H9 (cell line): ENCODE data around the gene SUPT20HL1. TPM values are rescaled to one million over a fixed set of nuclear protein-coding genes. Genes with fewer than 3 reads are reported as not detected.
A peak's percentile ranks its signal among the peaks of the same experiment; 100 is the strongest.

Experiments
- DNase-seq: peaks from one replicate; pipeline ENCODE4 v3.0.0-alpha.2; 2017
- H2AFZ ChIP-seq: one replicate; pipeline ENCODE4 v1.6.1; 2013; ENCODE audit warnings: mild to moderate bottlenecking, low read length, control low read depth, moderate library complexity
- H2AK5ac ChIP-seq: 2 replicates; pipeline ENCODE4 v1.6.1; 2013; ENCODE audit warnings: low read length, control low read depth, mixed read lengths; ENCODE audit not compliant: insufficient read length
- H2BK120ac ChIP-seq: one replicate; pipeline ENCODE4 v1.6.1; 2013; ENCODE audit warnings: low read depth, mild to moderate bottlenecking, low read length, control low read depth, inconsistent platforms; ENCODE audit not compliant: poor library complexity, severe bottlenecking
- H2BK12ac ChIP-seq: 2 replicates; pipeline ENCODE4 v1.6.1; 2013; ENCODE audit warnings: low read length, control low read depth, mixed read lengths, low read depth; ENCODE audit not compliant: insufficient read length
- H2BK15ac ChIP-seq: 2 replicates; pipeline ENCODE4 v1.6.1; 2013; ENCODE audit warnings: low read depth, low read length, control low read depth
- H2BK20ac ChIP-seq: one replicate; pipeline ENCODE4 v1.6.1; 2013; ENCODE audit warnings: low read depth, mild to moderate bottlenecking, low read length, control low read depth, inconsistent platforms; ENCODE audit not compliant: poor library complexity, severe bottlenecking
- H2BK5ac ChIP-seq: 2 replicates; pipeline ENCODE4 v1.6.1; 2013; ENCODE audit warnings: low read length, control low read depth, mixed read lengths; ENCODE audit not compliant: insufficient read length
- H3K14ac ChIP-seq: 2 replicates; pipeline ENCODE4 v1.6.1; 2013; ENCODE audit warnings: low read length, control low read depth; ENCODE audit not compliant: insufficient read depth
- H3K18ac ChIP-seq: 2 replicates; pipeline ENCODE4 v1.6.1; 2013; ENCODE audit warnings: low read depth, mild to moderate bottlenecking, mixed read lengths, low read length, control low read depth; ENCODE audit not compliant: insufficient read length
- H3K23ac ChIP-seq: 2 replicates; pipeline ENCODE4 v1.6.1; 2013; ENCODE audit warnings: low read length, control low read depth, mixed read lengths, low read depth; ENCODE audit not compliant: insufficient read length
- H3K23me2 ChIP-seq: 2 replicates; pipeline ENCODE4 v1.6.1; 2013; ENCODE audit warnings: low read depth, mild to moderate bottlenecking, mixed read lengths, low read length, control low read depth; ENCODE audit not compliant: insufficient read length, poor library complexity, severe bottlenecking
- H3K27ac ChIP-seq: 2 replicates; pipeline ENCODE4 v1.5.1; 2013; ENCODE audit warnings: low read length, control low read depth, mixed read lengths, low read depth; ENCODE audit not compliant: insufficient read length
- H3K27me3 ChIP-seq: 2 replicates; pipeline ENCODE4 v1.6.1; 2013; ENCODE audit warnings: low read length, control low read depth, inconsistent platforms; ENCODE audit not compliant: insufficient read depth
- H3K4ac ChIP-seq: 2 replicates; pipeline ENCODE4 v1.6.1; 2013; ENCODE audit warnings: low read depth, mild to moderate bottlenecking, control low read depth, inconsistent platforms, low read length, moderate library complexity
- H3K4me1 ChIP-seq: 2 replicates; pipeline ENCODE4 v1.6.1; 2013; ENCODE audit warnings: low read length, control low read depth, inconsistent platforms; ENCODE audit not compliant: insufficient read depth
- H3K4me2 ChIP-seq: 2 replicates; pipeline ENCODE4 v1.6.1; 2013; ENCODE audit warnings: low read length, control low read depth, mixed read lengths; ENCODE audit not compliant: insufficient read length, insufficient read depth
- H3K56ac ChIP-seq: 2 replicates; pipeline ENCODE4 v1.6.1; 2013; ENCODE audit warnings: low read depth, mild to moderate bottlenecking, mixed read lengths, low read length, control low read depth; ENCODE audit not compliant: insufficient read length
- H3K79me1 ChIP-seq: 2 replicates; pipeline ENCODE4 v1.6.1; 2013; ENCODE audit warnings: low read depth, mild to moderate bottlenecking, moderate library complexity, low read length, control low read depth, inconsistent platforms; ENCODE audit not compliant: insufficient read depth, poor library complexity, severe bottlenecking
- H3K79me2 ChIP-seq: 2 replicates; pipeline ENCODE4 v1.6.1; 2013; ENCODE audit warnings: low read length, control low read depth, inconsistent platforms; ENCODE audit not compliant: insufficient read depth
- H3K9ac ChIP-seq: 2 replicates; pipeline ENCODE4 v1.6.1; 2013; ENCODE audit warnings: low read length, control low read depth, mixed read lengths; ENCODE audit not compliant: insufficient read length; ENCODE audit errors: extremely low read depth
- H3K9me3 ChIP-seq: one replicate; pipeline ENCODE4 v1.6.1; 2013; ENCODE audit warnings: low read depth, low read length, inconsistent platforms; ENCODE audit not compliant: control insufficient read depth
- H3T11ph ChIP-seq: one replicate; pipeline ENCODE4 v1.6.1; 2013; ENCODE audit warnings: mild to moderate bottlenecking, low read length, control low read depth, inconsistent platforms
- H4K20me1 ChIP-seq: one replicate; pipeline ENCODE4 v1.6.1; 2013; ENCODE audit not compliant: control insufficient read depth, insufficient read length, insufficient read depth
- H4K5ac ChIP-seq: 2 replicates; pipeline ENCODE4 v1.6.1; 2013; ENCODE audit warnings: low read depth, mild to moderate bottlenecking, mixed read lengths, low read length, control low read depth; ENCODE audit not compliant: insufficient read length
- H4K8ac ChIP-seq: replicated peaks from 2 replicates; pipeline ENCODE4 v1.6.1; 2013; ENCODE audit warnings: low read length, control low read depth, mixed read lengths, low read depth; ENCODE audit not compliant: insufficient read length
- H4K91ac ChIP-seq: 2 replicates; pipeline ENCODE4 v1.6.1; 2013; ENCODE audit warnings: low read depth, mild to moderate bottlenecking, moderate library complexity, mixed read lengths, low read length, control low read depth; ENCODE audit not compliant: insufficient read length
- H3K27ac Mint-ChIP-seq, 3 experiments: 2 replicates in 2 of 3; 3 replicates in 1 of 3; pipeline ENCODE4 v1.8.0; 2020 to 2021; ENCODE audit warnings: mixed read lengths in 3 of 3, mild to moderate bottlenecking in 1 of 3, moderate library complexity in 1 of 3
- H3K27me3 Mint-ChIP-seq: 2 replicates; pipeline ENCODE4 v1.8.0; 2021; ENCODE audit warnings: low read depth, mild to moderate bottlenecking, moderate library complexity, mixed read lengths
- H3K36me3 Mint-ChIP-seq, 3 experiments: 2 replicates in 2 of 3; 3 replicates in 1 of 3; pipeline ENCODE4 v1.8.0; 2020 to 2021; ENCODE audit warnings: low read depth in 3 of 3, mixed read lengths in 3 of 3; ENCODE audit not compliant: insufficient read depth in 1 of 3
- H3K4me1 Mint-ChIP-seq, 2 experiments: 2 replicates each; pipeline ENCODE4 v1.8.0; 2020; ENCODE audit warnings: mixed read lengths in 2 of 2
- H3K4me3 Mint-ChIP-seq, 2 experiments: 2 replicates in 1 of 2; 3 replicates in 1 of 2; pipeline ENCODE4 v1.8.0; 2020 to 2021; ENCODE audit warnings: mild to moderate bottlenecking in 2 of 2, mixed read lengths in 2 of 2, moderate library complexity in 1 of 2
- H3K9me3 Mint-ChIP-seq, 2 experiments: 2 replicates in 1 of 2; 3 replicates in 1 of 2; pipeline ENCODE4 v1.8.0; 2020; ENCODE audit warnings: mild to moderate bottlenecking in 2 of 2, mixed read lengths in 2 of 2, moderate library complexity in 1 of 2
- WGBS: extraction: QIAGEN DNeasy Blood & Tissue Kit; methylation state at CpG from one replicate; pipeline ENCODE4 v1.1.7; 2013; ENCODE audit warnings: missing lambda C conversion rate, low lambda C conversion rate, mixed read lengths; ENCODE audit not compliant: insufficient read length; ENCODE audit errors: extremely low coverage; 5-methylcytosine and 5-hydroxymethylcytosine counted together
- total RNA-seq: library from RNA; stranded (reverse); gene quantifications from 2 replicates; pipeline ENCODE4 v1.2.1, GENCODE V29; 2021
- TF ChIP-seq, protein P1 (sequence below): fragments of 200-600 bp; sonication (generic); conservative IDR thresholded peaks from 3 replicates; pipeline ENCODE4 v1.8.0; 2021; ENCODE audit warnings: antibody characterized with exemption, mild to moderate bottlenecking

Gene SUPT20HL1
- total RNA-seq, 1 experiment from 2014 or later, result not detected

DNA sequence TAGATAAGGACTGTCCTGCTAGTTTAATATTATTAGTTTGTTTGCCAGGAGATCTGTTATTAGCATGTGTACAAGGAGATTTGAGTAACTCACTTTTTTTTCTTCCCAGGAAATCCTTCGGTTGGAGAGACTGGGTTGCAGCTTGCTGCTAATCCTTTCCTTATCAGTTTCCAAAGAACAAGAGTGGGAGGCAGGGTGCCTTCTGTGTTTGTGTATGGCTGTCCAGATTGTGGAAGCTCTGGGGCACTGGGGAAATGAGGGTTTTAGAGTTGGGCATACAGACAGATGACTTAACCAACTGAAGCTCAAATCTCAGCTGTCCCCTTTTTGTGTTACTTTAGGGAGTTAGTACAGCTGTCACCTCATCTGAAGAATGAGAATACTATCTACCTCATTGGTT lies 12.6 kb upstream of the SUPT20HL1 start:
- Histone ChIP-seq H3K79me1 (no peaks in the 10 kb centered on the region), H3T11ph (no peak overlapping the region), H3K14ac (no peak overlapping the region), H4K91ac (no peak overlapping the region), H3K56ac (no peak overlapping the region), H2BK5ac (no peak overlapping the region), H2AFZ (no peak overlapping the region), H3K27ac (no peak overlapping the region), H3K9ac (no peak overlapping the region), H4K20me1 (no peaks in the 10 kb centered on the region), H3K23me2 (no peaks in the 10 kb centered on the region), H3K4ac (no peak overlapping the region), H3K4me2 (no peak overlapping the region), H2BK20ac (no peak overlapping the region), H2AK5ac (no peak overlapping the region), H3K79me2 (no peaks in the 10 kb centered on the region), H2BK120ac (no peak overlapping the region), H3K4me1 (no peaks in the 10 kb centered on the region), H4K5ac (no peak overlapping the region), H3K18ac (no peak overlapping the region), H3K27me3 (no peaks in the 10 kb centered on the region), H2BK12ac (no peak overlapping the region), H4K8ac (no peak overlapping the region), H3K23ac (no peak overlapping the region), H3K9me3 (no peaks in the 10 kb centered on the region), H2BK15ac (no peak overlapping the region)
- DNase-seq, result no peak
- Mint-ChIP-seq H3K4me1 (peaks cover 10 to 11% of the 10 kb centered on the region in 2 experiments), H3K9me3 (no peaks in the 10 kb centered on the region; a peak in 1 of 5 replicates), H3K36me3 (no peaks in the 10 kb centered on the region), H3K27ac (peak overlapping the region in 1 of 3 experiments; percentile 43; a peak in 2 of 7 replicates), H3K4me3 (no peak overlapping the region), H3K27me3 (no peaks in the 10 kb centered on the region)
- TF ChIP-seq, protein P1, sequence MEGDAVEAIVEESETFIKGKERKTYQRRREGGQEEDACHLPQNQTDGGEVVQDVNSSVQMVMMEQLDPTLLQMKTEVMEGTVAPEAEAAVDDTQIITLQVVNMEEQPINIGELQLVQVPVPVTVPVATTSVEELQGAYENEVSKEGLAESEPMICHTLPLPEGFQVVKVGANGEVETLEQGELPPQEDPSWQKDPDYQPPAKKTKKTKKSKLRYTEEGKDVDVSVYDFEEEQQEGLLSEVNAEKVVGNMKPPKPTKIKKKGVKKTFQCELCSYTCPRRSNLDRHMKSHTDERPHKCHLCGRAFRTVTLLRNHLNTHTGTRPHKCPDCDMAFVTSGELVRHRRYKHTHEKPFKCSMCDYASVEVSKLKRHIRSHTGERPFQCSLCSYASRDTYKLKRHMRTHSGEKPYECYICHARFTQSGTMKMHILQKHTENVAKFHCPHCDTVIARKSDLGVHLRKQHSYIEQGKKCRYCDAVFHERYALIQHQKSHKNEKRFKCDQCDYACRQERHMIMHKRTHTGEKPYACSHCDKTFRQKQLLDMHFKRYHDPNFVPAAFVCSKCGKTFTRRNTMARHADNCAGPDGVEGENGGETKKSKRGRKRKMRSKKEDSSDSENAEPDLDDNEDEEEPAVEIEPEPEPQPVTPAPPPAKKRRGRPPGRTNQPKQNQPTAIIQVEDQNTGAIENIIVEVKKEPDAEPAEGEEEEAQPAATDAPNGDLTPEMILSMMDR, result no peak
- no CpG with 5 or more reads among the region's 1 CpG for WGBS
